DMS153 treated with DMSO at 0.1 percent for 48 hours (cell line): ENCODE measurements around the gene CD300LG.
"Not testable (repeated sequence)": the region's sequence is repeated elsewhere in the genome, so short reads cannot be mapped to it uniquely, and the experiment has no call there.

Source experiments
- DNase-seq: peaks from one replicate; lab custom pipeline; 2025; ENCODE audit not compliant: unreplicated experiment; lab: John Stamatoyannopoulos, UW

CD300LG gene, protein sequence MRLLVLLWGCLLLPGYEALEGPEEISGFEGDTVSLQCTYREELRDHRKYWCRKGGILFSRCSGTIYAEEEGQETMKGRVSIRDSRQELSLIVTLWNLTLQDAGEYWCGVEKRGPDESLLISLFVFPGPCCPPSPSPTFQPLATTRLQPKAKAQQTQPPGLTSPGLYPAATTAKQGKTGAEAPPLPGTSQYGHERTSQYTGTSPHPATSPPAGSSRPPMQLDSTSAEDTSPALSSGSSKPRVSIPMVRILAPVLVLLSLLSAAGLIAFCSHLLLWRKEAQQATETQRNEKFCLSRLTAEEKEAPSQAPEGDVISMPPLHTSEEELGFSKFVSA

DNA sequence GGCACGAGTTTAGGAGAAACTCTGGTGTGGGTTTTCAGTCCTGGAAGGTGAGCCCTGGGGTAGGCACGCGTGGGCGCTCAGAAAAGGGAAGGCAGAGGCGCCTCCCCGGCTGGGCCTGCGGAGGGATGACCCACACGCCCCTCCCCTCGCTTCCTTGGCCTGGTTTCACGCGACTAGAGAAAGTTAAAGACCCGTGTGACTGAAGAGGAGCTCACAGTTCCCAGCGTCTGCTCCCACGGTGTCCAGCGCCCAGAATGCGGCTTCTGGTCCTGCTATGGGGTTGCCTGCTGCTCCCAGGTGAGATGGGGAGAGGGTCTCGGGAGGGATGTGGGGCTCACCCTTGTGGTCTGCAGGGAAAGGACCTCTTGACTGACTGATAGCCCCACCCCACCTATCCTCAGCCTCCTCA lies at the start of gene CD300LG:
CD300LG (plus strand) TSS at position 214 of the 409 bp plus-strand sequence; CDS start at position 255, 41 bp downstream.
- no peak for DNase-seq

DNA sequence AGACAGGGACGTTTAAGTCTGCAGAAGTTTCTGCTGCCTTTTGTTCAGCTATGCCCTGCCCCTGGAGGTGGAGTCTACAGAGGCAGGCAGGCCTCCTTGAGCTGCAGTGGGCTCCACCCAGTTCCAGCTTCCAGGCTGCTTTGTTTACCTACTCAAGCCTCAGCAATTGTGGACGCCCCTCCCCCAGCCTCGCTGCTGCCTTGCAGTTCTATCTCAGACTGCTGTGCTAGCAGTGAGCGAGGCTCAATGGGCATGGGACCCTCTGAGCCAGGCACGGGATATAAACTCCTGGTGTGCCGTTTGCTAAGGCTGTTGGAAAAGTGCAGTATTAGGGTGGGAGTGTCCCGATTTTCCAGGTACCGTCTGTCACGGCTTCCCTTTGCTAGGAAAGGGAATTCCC lies 49.0 kb upstream of the CD300LG start:
- not testable (repeated sequence) for DNase-seq

DNA sequence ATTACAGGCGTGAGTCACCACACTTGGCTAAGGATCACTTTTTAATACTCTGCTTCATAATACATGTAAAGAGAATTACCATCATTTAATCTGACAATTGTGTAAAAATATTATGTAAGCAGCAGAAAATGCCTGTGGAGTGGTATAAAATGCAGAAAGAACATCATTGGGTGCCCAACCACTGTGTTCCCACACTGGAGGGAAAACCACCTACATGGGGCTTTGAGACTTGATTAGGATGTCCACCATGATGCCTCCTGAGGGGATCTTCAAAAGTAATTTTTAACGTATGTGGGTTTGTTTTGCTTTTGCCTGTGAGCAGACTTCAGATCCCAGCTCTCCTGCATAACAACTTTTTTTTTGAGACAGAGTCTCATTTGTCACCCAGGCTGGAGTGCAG lies 47.9 kb upstream of the CD300LG start:
- no peak for DNase-seq

DNA sequence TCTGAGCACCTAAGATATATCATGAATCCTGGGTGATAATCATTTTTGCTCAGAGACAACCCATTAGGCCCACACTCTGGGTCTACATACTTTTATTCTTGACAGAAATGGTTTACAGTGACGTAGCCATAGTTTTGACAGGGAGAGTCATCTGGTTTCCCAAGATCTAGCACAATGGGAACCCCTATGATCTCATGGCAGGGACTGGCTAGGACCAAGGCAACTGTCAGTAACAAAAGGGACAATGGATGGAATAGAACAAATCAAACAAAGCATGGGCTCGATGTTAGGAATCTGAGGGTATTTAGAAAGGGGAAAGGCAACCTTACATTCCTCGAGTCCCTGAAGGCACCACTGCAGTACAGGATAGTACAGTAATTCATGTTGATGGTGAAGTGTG lies 46.2 kb upstream of the CD300LG start:
- no peak for DNase-seq

DNA sequence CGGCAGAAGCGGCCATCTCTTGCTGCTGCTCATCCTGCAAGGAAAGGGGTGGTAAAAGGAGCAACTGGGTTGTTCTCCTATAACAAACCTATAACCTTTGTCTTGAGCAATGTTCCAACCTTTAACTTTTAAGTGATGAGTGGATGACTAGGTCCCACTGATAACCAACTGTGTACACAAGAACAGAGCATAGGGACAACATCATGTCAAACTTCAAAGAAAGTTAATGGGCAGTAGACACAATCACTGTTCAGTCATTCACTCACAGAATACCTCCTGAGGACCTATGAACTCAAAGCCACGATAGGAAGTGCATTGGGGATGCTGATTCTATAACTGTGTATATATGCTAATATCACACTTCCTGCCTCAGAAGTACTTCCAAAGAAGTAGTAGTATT lies 45.1 kb upstream of the CD300LG start:
- DNase-seq, result no peak

DNA sequence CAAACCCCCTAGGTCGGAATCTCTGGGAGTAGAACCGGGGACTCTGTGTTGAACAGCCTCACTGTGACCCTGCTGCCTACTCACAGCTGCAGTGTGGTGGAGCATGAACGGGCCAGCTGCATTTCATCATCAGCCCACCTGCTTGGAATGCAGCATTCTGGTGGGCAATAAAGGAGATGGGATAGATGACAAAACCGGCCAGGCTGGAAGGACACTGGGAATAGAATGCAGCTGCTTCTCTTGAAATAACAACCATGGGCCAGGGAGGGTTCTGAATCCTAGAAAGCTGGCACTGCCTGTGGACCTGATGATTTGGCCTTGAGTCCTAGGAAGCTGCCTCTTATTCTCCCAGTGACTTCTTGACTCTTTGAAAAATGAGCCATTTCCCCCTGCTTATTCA lies 43.2 kb upstream of the CD300LG start:
- DNase-seq, result no peak

DNA sequence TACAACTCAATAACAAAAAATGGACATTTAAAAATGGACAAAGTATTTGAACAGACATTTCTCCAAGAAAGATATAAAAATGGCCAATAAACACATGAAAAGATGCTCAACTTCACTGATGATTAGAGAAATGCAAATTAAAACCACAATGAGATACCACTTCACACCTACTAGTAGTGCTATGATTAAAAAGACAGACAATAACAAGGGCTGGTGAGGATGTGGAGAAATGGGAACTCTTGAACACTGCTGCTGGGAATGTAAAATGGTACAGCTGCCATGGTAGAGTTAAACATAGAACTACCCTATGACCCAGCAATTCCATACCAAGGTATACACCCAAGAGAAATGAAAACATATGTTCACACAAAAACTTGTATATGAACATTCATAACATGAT lies 41.9 kb upstream of the CD300LG start:
- DNase-seq, result no peak

DNA sequence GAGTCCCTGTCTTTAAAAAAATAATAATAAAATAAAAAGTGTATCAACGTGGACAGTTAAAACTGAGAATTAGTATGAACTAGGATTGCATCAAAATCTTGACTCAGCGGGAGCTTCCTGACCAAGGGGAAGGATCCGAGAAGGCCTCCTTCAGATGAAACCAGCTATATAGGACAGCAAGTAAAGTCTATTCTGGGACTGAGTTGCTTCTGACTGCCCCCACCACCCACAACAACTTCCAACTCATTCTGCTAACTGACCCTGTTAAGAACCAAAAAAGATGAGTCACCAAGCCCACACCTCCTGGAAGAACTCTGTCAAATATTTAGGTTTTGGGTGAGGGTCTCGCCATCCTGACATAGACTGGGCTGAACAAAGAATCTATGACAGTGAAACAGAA lies 38.9 kb upstream of the CD300LG start:
- DNase-seq, result no peak

DNA sequence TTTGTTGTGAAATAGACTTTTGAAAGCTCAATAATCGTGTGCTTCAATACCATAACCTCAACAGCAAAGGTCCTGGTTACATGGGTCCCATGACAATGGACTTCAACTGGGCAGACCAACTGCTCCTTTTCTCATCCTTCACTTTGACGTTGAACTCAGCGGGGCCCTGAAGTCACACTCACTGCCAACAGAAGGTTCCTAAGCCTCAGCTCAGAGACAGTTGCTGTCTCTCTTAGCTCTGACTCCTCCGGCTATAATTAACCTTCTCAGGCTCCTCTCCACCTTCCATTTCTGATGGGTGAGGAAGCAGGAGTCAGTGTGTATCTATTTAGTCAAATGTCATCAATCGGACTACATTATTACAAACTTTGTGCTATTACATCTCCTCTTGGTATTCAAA lies 37.9 kb upstream of the CD300LG start:
- DNase-seq, result no peak

DNA sequence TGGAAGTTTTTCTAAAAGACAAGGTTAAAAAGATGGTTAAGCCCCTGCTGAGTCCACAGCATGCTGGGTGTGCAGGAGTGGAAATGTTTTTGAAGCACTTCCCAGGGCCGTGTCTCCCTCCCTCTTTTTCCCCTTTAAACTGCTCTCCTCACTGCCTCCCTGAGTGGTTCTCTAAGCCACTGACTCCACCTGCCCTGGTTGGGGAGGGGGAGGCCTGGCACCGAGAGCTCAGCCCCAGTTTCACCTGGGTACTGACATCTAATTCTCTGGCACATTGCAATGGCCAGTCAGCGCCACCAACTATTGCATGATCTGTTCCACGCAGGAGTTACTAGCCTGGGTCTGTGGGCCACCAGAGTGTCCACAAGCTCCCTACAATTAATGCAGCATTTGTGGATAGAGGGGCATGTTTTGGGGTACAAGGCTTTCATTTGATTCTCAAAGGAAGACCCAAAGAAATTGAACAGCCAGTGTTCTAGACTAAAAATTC lies 36.7 kb upstream of the CD300LG start:
- DNase-seq, result no peak

DNA sequence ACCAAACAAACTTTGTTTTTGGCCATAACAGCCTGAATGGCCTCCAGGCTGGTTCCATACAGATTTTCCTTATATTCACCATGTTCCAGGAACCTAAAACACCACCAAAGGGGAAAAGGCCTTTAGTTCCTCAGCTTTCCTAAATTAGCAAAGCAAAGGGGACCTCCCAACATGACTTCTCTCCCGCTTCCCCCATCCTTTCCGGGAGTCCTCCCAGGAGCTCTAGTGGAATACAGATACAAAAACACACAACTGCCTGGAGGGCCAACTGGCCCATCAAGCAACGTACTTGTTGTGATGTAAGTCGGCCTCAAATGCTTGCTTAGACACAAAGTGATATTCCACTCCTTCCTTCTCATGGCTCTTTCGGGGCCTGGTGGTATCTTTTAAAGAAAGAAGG lies 36.2 kb upstream of the CD300LG start:
- DNase-seq, result no peak

DNA sequence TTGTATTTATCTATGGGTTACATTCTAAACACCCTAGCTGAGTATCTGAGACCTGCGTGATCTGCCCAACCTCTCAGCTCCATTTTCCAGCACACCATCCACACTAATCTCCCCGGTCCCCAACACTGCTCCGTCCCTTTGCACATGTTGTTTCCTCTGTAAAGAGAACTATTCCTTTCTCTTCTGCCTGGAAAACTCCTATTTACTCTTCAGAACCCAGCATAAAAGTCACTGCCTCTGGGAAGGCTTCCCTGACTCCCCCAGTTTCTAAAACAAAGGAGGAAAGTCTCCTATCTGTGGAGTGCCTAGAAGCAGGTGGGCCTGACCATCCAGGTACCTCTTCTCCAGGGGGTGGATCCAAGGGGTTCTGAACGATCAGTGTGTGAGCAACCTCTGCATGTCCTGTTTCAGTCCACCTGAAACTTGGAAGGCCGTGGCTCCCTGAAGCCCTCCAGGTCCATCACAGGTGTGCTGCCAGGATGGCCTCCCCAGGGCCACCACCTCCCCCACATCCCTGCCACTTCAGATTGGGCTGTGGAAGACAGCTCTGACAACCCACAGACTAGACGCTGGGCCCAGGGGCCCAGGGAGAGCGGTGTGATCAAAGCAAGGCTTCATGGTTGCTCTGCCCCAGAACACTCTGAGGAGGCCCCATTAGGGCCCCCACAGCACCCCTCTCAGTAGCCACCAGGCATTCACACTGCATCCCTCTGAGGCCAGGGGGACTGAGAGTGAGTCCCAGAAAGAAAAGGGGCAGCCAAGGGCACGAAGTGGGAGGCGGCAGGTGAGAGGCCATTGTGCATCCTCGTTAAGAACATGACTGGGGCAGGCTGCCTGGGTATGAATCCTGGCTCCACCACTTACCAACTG lies 34.3 kb upstream of the CD300LG start:
- DNase-seq, result no peak

DNA sequence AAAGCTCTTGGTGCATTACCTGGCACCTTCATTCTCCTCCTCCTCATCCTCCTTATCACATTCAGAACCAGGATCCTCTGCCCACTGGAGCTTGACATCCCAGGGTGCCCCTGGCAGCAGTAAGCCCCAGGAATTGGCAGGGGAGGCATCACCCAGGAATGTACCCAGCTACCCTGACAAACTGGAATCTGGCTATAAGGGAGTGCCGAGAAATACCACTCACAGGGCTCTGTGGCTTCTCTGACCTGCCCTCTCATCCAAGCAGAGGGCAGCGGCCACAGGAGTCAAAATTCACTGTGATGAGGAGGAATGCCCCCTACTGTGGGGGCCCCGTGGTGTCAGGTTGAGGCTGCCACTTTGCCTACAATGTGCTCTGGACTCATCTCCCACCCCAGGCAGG lies 33.6 kb upstream of the CD300LG start:
- no peak for DNase-seq

DNA sequence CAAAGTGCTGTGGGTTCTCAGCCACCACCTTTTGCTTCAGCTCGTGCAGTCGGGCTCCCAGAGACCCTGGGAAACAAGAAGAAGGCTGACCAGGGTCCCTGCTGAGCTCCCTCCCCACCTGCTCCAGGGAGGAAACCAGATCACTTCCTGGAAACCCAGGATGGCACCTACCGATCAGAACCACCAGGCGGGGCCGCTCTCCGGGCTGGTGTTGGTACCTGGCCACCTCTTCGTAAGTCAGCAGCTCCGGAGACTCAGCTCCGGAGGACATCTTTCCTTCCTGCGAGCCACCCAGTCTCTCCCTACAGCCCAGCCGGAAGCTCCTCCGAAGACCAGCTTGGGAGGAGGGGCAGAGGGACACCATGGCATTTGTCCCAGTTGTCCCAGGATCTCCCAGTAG lies 33.0 kb upstream of the CD300LG start:
- no peak for DNase-seq

DNA sequence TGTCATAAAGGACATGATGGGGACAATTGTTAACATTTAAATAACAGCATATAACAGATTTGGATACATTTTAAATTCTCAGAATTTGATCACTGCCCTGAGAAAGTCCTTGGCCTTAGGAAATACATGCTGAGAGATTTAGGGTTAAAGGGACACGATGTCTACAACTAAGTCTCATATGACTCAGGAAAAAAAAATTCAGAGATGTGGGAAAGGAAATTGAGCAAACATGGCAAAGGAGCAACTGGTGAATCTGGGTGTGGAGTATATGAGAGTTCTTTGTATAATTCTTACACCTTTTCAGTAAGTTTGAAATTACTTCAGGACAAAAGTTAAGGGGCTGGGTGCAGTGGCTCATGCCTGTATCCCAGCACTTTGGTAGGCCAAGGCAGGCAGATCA lies 32.3 kb upstream of the CD300LG start:
- DNase-seq, result no peak

DNA sequence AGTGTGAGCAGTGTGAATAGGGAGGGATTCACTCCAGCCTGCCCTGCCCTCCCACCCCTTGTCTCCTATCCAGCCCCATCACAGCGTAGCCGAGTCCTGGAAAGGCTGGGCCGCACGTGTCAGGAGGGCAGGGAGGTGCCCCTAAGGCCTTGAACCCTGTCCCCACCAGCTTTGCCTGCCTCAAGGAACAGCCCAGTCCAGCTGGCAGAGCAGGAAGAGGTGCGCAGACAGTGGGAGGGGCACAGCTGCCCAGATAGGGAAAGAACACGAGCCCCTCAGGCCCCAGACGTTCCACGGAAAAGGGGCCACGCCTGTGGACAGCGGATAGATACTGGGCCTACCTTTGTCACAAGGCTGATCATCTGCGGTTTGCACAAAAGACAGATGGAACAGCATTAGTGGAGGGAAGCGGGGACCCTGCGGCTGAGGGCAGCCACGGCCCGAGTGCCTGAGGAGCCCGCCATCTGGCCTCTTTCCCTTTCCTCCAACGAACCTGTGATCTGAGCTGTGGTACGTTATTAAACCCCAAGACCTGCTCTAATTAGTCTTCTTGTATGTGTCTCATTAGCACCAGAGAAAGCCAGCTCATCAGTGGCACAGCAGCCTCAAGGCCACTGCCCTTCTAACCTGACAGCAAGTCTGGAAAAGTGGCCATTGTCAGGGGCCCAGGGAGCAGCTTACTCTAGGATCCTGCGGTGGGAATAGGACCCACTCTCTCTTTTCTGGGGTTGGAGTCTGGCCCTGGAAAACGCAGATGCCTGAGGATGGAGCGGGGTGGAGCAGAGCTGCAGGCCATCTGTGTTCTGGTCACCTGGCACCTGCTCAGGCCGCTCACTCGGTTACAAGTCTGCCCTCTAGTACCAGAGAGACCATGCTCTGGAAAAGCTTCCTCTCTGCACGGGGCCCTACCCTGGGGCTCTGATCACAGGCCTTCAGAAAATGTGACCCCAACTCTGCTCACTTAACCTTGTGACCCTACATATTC lies 30.3 kb upstream of the CD300LG start:
- DNase-seq, result no peak

DNA sequence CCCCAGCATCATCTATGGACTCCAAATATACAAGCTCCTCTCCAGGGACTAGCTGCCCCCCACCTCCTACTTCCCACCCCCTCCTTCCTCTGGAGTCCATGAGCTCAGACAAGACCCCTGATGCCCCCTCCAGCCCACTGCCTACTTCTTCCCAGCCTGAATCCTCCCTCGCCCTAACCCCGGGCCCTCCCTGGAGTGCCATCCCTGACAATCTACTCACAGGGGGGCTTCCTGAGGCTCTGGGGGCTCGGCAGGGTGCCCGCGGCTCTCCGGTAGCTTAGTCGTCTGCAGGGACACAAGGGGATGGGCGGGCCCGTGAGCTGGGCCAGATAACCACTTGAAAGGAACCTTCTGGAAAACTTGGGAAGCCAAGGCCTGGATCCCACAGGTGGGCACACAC lies 29.1 kb upstream of the CD300LG start:
- DNase-seq, result no peak

DNA sequence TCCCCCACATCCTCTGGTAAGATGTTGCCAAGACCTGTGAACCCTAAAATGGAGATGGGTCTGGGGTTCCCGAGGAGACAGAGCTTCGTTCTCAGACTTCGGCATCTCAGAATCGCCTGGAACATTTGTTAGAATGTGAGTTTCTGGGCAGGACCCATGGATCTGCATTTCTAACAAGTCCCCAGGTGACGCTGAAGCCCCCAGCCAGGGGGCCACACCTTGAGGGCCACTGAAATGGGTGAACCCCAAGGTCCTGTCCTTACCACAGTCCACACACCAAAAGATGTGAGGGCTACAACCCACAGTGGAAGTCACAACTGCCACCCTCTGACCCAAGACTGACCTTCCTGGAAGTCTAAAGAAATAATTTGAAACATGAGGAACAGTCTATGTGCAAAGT lies 28.0 kb upstream of the CD300LG start:
- no peak for DNase-seq

DNA sequence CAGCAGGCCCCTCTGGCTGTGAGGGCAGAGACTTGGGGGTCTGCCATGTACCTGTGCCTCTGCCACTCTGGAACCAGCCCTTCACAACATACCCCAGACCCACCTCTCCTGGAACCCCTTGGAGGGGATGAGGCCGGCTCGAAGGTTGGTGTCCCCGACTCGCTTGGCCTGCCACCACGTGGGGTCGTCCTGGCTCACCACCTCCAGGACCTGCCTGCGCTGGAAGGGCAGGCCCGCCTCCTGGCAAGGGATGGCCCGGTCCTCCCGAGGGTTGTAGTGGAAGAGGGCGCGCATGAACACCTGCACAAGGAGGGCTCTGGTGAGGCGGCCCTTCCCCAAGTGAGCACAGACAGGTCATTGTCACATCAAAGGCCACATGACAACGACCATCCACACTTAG lies 26.2 kb upstream of the CD300LG start:
- DNase-seq, result no peak

DNA sequence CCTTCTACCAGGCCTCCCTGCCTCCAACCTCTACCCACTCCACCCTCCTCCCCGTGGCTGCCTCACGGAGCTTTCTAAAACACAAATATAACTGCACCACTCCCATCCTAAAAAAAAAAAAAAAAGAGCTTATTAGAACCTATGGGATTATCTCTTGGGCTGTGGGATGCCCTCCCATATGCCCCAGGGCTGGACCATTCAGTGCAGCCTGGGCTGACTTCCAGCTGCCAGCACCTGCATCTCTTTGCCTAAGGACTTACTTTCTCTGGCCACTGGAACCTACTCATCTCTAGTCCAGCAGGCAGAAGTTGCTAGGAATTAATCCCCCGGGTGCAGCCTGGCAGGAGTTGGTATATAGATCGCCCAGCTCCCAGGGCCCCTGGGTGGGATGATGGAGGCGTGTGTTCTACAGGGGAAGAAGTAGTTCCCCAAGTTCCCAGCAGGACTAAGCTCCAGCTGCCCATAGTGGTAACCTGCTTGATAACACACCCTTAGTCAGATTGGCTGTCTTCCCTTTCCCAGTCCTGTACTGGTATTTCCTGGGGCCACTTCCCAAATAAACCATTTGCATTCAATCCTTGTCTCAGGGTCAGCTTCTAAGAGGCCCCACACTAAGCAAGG lies 24.3 kb upstream of the CD300LG start:
- DNase-seq, result no peak
